Measurements from ENCODE around the gene GCHFR.

The GCHFR gene

DNA sequence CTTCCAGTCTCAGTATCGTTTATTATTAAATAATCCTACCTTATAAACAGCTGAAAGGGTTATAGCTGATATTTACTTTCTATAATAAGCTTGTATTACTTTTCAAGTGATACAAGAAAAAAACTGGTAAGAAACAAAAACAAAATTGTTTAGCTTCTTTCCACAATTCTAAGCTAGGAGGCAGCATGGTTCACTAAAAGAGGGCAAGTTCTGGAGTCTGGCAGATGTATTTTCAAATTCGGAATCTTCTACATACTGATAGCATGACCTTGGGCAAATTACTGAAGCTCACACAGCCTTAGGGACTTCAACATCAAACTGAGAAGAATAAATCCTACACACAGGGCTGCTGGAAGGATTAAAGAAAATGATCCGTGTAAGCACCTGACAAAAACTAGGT lies 21.3 kb downstream of the GCHFR start:
- DNase-seq = no peak

- DNase-seq = no peak
Measured at GRCh38 chr15:40785814-40786213, 21.9 kb downstream of the GCHFR start.

GRCh38 chr15:40787344-40787841 lies 23.5 kb downstream of the GCHFR start:
- peak; percentile 80 for DNase-seq

DNA sequence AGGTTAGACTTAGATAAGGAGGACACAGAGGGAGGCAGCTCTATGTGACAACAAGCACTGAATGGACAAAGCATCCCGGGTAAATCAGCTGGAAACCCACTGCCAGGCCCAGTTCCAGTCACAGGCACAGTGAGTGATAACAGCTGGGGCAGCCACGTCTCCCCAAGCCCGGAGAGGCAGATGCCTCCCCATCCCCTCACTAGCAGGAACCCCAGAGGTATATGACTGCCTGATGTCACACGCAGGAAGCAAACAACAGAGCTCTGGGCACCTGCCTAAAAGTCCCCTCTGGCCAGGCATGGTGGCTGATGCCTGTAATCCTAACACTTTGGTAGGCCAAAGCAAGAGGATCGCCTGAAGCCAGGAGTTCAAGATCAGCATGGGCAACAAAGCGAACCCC lies 24.1 kb downstream of the GCHFR start:
- no peak for DNase-seq

DNA sequence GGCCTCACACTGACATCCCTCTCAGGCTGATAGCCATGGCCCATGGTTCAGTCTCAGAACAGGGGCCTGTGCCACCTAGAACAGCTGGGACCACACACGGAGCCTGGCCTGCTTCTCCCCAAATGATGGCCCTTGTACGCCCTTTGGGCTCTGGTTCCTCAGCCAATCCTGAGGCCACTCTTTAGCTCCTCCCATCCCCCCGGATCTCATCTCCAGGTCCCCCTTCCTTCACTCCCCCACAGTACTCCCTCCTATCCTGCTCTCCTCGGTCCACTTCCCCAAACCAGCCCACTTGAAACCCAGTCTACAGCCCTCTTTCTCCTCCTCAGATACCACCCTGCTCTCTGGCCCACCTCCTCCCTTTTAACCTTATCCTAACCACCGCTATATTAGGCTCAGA lies 25.3 kb downstream of the GCHFR start:
- no peak for DNase-seq

- no peak for DNase-seq
Measured at GRCh38 chr15:40789999-40790398, 26.1 kb downstream of the GCHFR start.

GRCh38 chr15:40790718-40791117 lies 26.9 kb downstream of the GCHFR start:
- peak; percentile 19 for DNase-seq

DNA sequence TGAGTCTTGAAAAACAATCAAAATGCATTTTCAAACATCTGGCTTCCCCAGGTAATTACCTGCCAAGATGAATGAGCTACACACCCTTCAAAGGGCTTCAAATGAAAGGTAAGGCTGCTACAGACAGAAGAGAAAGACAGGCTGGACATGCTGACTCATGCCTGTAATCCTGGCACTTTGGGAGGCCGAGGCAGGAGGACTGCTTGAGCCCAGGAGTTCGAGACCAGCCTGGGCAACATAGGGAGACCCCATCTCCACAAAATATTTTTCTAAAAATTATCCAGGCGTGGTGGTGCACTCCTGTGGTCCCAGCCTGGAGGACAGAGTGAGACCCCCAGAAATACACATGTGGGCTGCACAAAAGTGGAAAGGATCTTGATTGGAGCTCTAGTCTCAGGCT lies 28.5 kb downstream of the GCHFR start:
- no peak for DNase-seq

GRCh38 chr15:40793216-40793989 lies 29.5 kb downstream of the GCHFR start:
- peak; percentile 52 for DNase-seq

- no peak for DNase-seq
Measured at GRCh38 chr15:40796041-40796440, 32.2 kb downstream of the GCHFR start.

- no peak for DNase-seq
Measured at GRCh38 chr15:40796512-40796911, 32.6 kb downstream of the GCHFR start.

GRCh38 chr15:40799523-40799922 lies 35.7 kb downstream of the GCHFR start:
- DNase-seq = no peak

DNA sequence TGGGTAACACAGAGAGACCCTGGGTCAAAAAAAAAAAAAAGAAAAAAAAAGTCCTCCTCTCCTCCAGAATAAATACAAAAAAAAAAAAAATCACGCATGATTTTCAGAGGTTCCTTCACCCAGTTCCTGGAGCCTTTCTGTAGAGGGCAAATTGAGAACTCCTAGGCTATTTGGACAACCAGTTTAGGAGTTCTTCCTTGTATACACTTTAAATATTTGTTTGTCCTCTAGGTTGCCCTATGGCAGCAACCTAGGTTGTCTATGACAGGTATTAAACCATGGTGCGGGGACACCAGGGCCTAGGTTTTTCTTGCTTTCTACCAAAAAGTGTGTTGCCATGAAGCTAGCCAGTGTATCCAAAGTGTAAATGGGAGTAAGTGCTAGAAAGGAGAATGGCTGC lies 39.2 kb downstream of the GCHFR start:
- no peak for DNase-seq

DNA sequence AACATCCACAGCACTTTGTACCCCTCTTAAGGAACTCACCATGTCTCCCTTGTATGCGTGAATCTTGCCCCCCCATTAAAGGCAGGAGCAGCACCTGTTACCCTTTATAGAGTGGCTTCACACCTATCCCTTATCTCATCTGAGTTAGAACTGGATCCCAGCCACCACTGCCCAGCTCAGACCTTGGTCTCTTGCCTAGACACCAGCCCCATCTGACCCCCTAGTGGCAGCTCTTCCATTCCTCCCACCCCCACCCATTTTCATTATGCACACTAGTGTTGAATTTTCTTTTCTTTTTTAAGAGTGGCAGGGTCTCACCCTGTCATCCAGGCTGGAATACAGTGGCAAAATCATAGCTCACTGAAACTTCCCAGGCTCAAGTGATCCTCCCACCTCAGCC lies 39.8 kb downstream of the GCHFR start:
- no peak for DNase-seq

GRCh38 chr15:40806672-40807027 lies 42.8 kb downstream of the GCHFR start:
- DNase-seq = no peak

DNA sequence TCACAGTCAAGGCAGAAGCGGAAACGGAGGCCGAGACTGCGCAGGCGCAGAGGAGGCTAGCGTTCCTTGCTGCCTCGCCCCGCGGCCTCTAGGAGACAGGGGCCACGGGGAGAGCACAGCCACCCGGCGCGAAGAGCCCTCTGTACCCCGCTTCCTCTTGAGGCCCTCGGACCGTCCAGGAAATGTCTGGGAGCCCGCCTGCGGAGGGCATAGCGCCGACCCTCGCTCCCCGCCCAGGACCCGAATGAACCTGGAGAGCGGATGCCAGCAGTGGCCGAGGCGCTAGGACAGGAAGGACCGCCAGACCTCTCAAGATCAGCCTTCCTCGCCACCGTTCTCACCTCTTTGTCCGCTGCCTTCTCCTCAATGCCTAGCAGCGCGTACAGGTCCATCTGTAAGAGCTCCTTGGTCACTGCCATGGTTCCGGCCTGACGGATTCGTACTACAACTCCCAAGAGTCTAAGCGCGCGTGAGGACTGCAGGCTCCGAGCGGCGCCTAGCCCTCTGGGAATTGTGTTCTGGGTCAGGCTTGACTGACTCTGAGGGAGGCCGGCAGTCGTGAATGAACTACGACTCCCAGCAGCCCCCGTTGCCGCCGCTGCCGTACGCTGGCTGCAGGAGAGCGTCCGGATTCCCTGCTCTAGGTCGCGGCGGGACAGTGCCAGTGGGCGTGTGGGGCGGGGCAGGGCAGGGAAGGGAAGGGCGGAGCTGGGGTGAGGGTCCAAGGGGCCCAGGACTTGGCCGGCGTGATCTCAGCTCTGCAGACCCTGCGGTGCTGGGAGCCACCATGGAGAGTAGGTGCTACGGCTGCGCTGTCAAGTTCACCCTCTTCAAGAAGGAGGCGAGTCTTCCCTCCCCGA lies 43.4 kb downstream of the GCHFR start, which contains the start of the genes DNAJC17 and ZFYVE19:
DNAJC17 (minus strand) TSS at position 446 of the 860 bp plus-strand sequence; CDS start at position 419, 27 bp downstream.
ZFYVE19 (plus strand) TSS at position 62 of the 860 bp plus-strand sequence; CDS start at position 563, 501 bp downstream.
- peak; percentile 91 for DNase-seq

DNA sequence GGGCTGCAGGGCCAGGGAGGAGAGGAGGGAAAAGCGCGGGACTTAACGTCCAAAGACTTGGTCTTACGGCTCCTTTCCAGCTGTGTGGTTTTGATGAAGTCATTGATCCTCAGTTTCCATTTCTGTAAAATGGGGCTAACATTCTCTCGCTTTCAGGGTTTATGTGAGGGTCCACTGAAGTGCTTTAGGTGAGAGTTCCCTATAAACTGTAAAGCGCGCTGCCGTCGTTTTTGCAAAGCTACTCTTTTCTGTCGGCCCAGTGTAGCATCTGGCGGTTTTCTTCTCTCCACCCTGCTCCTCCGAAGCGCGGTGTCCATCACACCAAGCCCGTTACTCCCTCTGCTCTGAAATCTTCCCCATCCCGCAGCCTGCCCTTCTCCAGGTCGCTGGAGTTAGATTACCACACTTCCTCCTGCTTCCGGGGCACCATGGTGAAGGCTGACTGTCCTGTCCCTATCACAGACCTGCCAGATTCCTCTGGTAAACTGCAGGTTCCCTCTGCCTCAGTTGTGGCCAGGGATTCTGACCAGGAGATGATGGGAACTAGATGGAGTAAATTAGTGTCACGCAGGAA lies 44.1 kb downstream of the GCHFR start:
- no peak for DNase-seq

GRCh38 chr15:40808861-40809450 lies 45.1 kb downstream of the GCHFR start:
- DNase-seq = no peak

- DNase-seq = no peak
Measured at GRCh38 chr15:40812721-40813425, 49.0 kb downstream of the GCHFR start.

DNA sequence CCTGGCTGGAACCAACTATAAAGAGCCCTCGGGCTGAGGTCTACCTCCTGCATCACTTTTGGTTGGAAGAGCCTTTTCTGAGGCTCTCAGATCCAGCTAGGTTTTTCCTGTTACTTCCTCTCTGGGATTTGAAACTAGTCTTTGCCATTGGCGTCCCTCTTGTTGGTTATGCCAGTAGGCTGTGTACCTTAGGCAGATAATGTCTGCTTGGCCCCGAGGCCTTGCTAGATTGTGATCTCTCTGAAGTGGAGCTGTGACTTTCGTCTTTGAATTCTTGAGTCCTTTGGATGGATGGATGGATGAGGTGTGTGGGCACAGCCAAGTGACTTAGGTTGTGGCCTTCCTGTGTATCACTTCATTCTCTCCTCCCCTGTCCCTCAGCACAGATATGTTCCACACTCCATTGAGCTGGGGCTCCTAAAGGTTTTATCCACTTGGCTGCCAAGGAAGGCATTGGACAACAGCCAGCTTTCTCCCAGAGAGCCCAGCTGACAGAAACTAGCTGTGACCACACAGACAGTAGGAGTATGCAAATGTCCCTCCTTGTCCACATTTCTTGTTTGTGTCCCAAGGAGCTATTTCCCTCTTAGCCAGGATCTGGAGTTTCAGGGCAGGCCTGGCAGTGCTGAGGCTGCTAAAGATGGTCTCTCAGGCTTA lies 51.3 kb downstream of the GCHFR start:
- DNase-seq = no peak
